Cardiac septum (tissue), 1 donor: ENCODE measurements around the gene PTPA. TPM values are rescaled to one million over a fixed set of nuclear protein-coding genes. Genes with fewer than 3 reads are reported as not detected.
"Not testable (repeated sequence)": the region's sequence is repeated elsewhere in the genome, so short reads cannot be mapped to it uniquely, and the experiment has no call there.

ENCODE experiments used
- DNase-seq: peaks from one replicate; pipeline ENCODE4 v3.0.0-alpha.2; 2020; ENCODE audit warnings: low spot score
- intact Hi-C: fragments of 100-400 bp; cut with DNase I; formaldehyde crosslinking; loops from one replicate; pipeline ENCODE4 v1.14.0; 2022
- total RNA-seq: library from RNA; stranded (reverse); fragmentation: NEBNext Ultra II Directional; extraction: Animal tissue kit (Norgen Biotek cat#: 25700); gene quantifications from one replicate; pipeline ENCODE4 v1.2.1, GENCODE V29; 2021
- donor health status: DM: no; HTN: no; CAD: no.

The PTPA gene
- total RNA-seq, 1 donor from 2014 or later = 204 TPM

- no peak for DNase-seq
- intact Hi-C loops = no loop called here
Measured at GRCh38 chr9:129184219-129184524, 73.0 kb downstream of the PTPA start.

GRCh38 chr9:129184596-129185122, 73.4 kb downstream of the PTPA start:
- DNase-seq = no peak
- intact Hi-C loops = no loop called here

- intact Hi-C loops = no loop called here
- no peak for DNase-seq
Measured at GRCh38 chr9:129185402-129185801, 74.2 kb downstream of the PTPA start.

DNA sequence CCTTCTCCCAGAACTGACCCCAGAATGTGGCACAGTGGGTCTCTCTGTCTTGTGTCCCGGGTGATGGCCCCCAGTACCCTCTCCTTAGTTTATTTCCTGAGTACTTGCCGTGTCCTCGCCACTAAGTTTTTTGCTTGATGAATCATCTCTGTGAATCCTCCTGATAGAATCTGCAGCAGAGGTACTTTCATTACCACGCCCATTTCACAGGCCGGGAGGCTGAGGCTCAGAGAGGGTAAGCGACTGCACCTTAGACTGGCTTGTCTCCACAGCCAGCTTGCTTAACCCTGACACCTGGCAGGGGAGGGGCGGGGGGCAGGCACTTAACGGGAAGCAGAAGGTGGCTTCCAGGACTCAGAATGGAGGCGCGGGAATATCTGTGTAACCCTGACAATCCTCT, 74.8 kb downstream of the PTPA start:
- intact Hi-C loops = no loop called here
- DNase-seq = no peak

- no peak for DNase-seq
- intact Hi-C loops = no loop called here
Measured at GRCh38 chr9:129187042-129187441, 75.8 kb downstream of the PTPA start.

DNA sequence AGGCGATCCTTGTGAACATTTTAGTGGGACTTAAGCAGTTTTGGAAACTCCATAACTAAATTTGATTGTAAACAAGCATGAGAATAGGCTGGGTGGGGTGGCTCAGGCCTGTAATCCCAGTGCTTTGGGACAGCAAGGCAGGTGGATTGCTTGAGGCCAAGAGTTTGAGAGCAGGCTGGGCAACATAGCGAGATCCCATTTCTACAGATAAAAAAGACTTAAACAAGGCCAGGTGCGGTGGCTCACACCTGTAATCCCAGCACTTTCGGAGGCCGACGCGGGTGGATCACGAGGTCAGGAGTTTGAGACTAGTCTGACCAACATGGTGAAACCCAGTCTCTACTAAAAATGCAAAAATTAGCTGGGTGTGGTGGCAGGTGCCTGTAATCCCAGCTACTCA, 78.8 kb downstream of the PTPA start:
- DNase-seq, intact Hi-C loops: not testable (repeated sequence)

DNA sequence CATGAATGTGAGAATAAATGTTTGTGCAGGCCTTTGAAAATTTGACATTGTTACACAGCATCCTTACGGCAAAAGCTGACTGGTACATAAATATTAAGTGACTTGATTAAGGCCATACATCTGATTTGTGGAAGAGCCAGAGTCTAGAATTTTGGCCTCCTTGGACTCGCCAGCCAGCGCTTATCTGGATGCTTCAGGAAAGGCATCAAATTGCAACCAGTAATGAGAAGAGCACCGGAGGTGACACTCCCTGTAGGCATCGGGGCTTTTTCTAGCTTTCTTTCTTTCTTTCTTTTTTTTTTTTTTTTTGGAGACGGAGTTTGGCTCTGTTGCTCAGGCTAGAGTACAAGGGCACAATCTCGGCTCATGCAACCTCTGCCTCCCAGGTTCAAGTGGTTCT, 80.0 kb downstream of the PTPA start:
- intact Hi-C loops = no loop called here

DNA sequence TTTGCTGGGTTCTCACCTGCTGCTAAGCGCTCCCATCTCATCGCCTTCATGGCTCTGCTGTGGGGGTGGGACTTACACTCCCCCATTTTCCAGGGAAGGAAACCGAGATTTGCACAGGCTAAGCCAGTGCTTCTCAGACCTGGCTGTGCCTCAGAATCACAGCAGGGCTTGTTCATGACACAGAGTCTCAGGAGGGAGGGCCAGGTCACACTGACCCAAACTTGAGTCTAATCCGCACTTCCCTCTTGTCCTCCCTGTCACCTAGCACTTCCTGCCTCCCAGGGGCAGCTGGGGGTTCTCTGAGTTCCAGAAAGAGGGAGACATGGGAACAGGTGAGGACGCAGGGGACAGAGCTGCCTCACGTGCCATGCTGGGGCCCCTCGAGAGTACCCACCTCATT, 82.4 kb downstream of the PTPA start:
- DNase-seq = no peak

More for the DNA sequence above, 80.0 kb downstream of the PTPA start:
- no peak for DNase-seq

GRCh38 chr9:129194221-129194620, 83.0 kb downstream of the PTPA start:
- DNase-seq = no peak
- intact Hi-C loops = no loop called here

More for the DNA sequence above, 82.4 kb downstream of the PTPA start:
- intact Hi-C loops = no loop called here

GRCh38 chr9:129195606-129196005, 84.4 kb downstream of the PTPA start:
- intact Hi-C loops = no loop called here
- DNase-seq = no peak

DNA sequence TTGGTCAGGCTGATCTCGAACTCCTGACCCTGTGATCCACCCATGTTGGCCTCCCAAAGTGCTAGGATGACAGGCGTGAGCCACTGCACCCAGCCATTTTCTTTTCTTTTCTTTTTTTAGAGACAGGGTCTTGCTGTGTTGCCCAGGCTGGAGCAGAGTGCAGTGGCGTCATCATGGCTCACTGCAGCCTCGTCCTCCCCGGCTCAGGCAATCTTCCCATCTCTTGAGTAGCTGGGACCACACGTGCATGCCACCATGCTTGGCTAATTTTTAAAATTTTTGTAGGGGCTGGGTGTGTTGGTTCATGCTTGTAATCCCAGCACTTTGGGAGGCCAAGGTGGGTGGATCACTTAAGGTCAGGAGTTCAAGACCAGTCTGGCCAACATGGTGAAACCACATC, 85.8 kb downstream of the PTPA start:
- intact Hi-C loops, DNase-seq: not testable (repeated sequence)

- no peak for DNase-seq
- intact Hi-C loops = no loop called here
Measured at GRCh38 chr9:129197978-129198318, 86.7 kb downstream of the PTPA start.

Other genes with a start within 250 kb of the PTPA start
- 9.2 TPM for gene KYAT1, start 229.5 kb upstream of the PTPA start, total RNA-seq
- gene LRRC8A, start 229.3 kb upstream of the PTPA start, total RNA-seq = 24.2 TPM
- gene PHYHD1, start 190.4 kb upstream of the PTPA start, total RNA-seq = 21.9 TPM
- 9.8 TPM for gene DOLK, start 163.8 kb upstream of the PTPA start, total RNA-seq
- gene NUP188, start 163.7 kb upstream of the PTPA start, total RNA-seq = 36.3 TPM
- 40.6 TPM for gene SH3GLB2, start 83.1 kb upstream of the PTPA start, total RNA-seq
- 39.3 TPM for gene MIGA2, start 74.8 kb upstream of the PTPA start, total RNA-seq
- 4.8 TPM for gene DOLPP1, start 30.3 kb upstream of the PTPA start, total RNA-seq
- 68.1 TPM for gene CRAT, start 622 bp upstream of the PTPA start, total RNA-seq
- 12.6 TPM for gene IER5L, start 66.8 kb downstream of the PTPA start, total RNA-seq